Amniotic epithelial cell (primary cell): ENCODE data around the gene ATP4B.

Experiments used
- DNase-seq: peaks from one replicate; pipeline ENCODE4 v3.0.0-alpha.2; 2010; ENCODE audit warnings: low read depth

The ATP4B gene

DNA sequence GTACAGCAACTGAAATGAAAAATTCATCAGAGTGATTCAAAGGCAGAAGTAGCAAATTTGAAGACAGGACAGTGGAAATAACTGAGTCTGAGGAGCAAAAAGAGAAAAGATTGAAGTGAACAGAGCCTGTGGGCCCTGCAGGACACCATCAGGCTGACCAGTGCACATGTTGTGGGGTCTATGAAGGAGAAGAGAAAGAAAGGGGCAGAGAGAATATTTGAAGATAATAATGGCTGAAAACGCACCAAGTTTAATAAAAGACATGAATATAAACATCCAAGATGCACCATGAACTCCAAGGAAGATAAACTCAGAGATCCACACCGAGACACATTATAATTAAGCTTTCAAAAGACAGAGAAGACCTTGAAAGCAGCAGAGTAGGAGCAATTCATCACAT is 15.4 kb downstream of the ATP4B start:
- no peak for DNase-seq

DNA sequence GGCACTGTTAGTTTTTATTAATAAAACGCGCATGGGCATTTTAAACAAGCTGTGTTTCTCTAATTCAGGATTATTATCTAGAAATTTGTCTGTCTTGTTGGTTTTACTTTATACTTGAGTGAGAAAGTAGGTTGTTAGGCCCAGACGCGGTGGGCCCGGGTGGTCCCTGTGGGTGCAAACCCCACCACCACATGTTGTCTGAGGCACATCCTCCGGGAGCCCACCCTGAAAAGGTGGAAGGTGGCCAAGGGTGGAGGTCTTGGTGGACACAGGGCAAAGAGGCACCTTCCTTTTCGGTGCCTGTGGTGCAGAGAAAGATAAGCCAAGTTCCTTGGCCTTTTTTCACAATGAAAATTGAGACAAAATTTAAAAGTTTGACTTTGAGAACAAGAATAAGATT is 16.6 kb downstream of the ATP4B start:
- no peak for DNase-seq

DNA sequence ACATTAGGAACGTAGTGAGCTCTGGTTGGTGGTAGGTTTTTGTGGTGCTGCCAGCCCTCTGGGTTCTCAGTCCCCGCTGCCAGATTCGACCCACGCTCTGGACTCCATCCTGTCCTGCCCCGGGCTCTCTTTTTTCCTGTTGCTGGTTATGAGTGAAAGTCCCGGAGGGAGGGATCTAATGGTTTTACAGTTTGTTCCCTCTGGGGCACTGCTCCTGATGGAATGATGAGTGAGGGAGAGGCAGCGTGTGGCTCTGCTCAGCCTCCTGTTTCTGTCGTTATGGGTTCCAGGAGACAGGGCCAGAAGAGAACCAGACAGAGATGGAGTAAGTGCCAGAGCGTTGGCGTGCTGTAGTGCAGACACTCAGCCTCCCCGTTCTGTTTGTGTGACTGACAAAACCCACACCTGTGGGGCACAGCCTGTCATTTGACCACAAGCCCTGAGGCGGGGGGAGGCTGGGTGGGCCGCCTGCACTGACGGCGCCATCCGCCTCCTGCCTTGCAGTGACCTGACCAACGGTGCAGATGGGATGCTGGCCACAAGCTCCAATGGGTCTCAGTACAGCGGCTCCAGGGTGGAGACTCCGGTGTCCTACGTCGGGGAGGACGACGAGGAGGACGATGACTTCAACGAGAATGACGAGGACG is 18.3 kb downstream of the ATP4B start:
- DNase-seq: no peak

DNA sequence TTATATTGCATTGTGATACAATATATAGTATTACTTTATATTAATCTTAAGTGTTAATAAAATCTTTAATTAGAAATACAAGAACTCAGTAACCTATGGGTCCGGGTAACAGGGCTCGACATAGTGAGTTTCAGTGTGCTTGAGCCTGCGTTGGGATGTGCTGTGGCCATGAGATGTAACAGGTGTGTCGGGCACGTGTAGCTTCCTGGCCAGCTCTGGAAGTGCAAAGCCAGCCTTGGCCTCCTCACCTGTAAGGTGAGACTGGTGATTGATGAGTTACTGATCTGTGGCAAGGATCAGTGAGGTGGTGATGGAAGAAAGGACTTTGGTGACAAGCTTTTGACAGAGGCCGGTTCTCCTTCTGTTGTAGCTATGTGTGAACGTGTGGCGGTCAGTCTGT is 19.2 kb downstream of the ATP4B start:
- no peak for DNase-seq

DNA sequence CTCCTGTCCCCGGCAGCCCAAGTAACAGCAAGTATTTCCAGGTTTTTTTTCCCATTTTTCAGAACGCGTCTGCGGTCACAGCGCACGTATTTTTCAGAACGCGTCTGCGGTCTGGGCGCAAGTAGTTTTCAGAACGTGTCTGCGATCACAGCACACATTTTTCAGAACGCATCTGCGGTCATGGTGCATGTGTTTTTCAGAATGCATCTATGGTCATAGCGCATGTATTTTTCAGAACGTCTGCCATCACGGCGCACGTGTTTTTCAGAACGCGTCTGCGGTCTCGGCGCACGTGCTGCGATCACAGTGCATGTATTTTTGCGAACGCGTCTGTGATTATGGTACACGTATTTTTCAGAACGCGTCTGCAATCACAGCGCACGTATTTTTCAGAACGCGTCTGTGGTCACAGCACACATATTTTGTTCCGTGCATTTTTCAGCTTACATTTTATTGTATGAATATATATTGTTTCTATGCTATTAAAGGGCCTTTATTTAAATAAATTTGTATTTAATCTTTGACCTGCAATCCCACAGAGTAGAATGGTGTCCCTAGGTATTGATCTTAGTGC is 19.7 kb downstream of the ATP4B start:
- DNase-seq: no peak

DNA sequence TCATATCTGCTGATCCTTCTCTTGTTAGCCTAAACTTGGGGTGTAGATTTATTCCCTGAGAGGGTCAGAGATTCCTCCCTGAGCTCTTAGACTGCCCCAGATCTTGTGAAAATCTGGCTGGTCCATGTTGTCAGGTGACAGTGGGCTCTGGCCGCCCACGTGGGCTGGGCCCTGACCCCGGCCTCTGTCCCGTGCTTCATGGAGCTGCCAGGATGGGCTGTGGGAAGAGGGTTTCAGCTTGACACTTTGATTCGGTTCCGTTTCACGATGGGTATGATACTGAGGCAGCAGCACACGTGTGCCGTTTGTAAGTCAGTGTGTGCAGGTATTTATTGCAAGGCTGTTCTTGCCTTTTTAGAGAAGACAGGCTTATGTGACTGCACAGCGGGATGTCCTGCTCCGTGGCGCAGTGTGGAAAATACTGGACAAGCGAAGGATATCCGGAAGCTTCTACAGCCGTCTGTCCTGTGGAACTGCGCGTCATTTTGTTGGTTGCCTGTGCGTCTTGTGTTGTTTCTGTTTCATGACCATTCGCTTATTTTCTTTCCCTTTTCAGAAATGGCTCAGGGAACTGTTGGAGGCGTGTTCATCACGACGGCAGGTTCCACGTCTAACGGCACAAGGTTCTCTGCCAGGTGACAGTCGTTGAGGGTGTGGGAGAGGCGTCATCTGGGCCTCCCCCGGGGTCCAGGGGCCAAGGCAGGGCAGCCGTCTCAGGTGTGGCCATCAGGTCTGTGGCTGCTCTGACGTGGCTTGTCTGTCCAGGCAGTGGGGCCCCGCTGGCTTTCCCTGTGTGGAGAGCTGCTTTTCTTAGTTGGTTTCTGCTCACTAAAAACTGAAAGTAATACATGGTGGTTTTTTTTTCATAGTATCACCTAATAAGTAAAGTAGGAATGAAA is 20.5 kb downstream of the ATP4B start:
- no peak for DNase-seq

DNA sequence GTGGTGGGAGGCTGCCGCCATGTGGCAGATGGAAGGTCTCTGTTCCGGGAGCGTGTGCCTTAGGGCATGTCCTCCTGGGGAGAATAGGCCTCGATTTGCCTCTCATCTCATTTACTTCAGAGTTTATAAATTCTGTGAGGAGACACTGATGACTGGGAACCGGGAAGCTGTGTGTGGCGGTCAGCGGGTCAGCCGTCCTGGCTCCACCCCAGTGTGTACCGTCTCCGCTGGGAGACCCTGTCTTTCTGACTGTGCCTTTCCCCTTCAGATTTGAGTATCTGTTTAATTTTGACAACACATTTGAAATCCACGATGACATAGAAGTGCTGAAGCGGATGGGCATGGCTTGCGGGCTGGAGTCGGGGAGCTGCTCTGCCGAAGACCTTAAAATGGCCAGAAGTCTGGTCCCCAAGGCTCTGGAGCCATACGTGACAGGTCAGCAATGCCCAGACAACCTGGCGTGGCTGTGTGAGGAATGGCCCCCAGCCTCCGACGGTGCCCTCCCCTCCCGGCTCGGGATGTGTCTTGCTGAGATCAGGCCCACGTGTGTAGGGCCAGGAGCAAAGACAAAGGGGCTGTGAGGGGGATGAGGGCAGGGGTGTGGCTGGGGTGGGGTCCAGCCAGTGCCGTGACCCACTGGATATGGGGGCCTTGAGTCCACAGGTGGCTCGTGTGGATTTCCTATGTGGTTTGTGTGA is 21.6 kb downstream of the ATP4B start:
- no peak for DNase-seq

DNA sequence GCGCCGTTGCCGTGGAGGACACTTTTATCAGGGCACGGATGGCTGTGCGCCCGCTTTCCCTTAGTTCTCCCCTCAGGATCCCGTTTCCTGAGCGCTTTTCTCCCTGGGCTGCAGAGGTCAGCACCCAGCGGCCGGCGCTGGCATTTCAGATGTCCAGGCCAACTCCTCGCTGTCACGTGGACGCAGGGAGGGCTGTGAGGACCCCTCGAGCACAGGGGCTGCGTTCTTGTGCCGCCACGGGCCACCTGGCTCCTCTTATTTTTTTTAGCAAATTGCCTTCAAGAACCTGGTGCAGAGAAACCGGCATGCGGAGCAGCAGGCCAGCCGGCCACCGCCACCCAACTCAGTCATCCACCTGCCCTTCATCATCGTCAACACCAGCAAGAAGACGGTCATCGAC is 22.3 kb downstream of the ATP4B start:
- no peak for DNase-seq

DNA sequence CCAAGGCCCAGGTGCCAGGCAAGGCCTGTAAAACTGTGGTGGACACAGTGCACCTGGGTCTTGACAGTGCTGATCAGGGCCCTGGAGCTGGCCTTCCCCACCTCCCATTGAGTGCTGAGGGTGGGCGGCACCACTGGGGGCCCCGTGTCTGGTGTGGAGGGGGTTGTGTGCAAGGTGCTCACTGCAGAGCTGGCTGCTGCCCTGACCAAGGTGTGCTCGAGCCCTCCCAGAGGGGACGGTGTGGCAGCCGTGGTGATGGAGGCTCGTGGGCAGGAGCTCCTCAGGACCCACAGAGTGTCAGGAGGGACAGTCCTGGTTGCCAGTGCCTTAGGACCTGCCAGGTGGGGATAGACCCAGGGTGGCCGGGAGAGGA is 23.0 kb downstream of the ATP4B start:
- no peak for DNase-seq

DNA sequence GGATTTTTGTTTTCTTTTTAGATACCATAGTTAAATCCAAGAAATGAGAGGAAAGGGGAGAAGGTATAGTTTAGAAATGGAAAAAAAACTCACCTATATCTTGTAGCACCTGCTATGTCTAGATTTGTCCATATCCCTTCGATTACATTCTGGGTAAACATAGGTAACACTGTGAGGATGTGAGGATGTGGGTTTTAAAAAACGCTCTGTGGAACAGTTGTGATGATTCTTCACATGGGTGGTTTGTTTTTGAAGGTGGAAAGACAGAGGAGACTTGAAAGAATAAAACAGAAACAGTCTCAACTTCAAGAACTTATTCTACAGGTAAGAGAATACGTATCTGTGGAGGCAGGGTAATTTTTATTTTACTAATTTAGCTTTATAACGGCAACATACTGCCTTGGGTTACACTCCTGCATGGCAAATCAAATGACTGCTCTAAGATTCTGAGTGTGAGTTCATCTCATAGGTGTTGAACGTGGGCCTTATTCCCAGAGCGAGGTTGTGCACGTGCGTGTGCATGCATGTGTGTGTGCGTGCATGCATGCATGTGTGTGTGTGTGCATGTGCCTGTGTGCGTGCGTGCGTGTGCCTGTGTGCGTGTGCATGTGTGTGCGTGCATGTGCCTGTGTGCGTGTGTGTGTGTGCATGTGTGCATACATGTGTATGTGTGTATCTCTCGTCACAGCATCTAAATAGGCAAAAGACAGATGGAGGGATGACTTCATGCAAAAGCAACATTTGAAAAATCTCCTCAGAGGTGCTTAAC is 23.5 kb downstream of the ATP4B start:
- no peak for DNase-seq

DNA sequence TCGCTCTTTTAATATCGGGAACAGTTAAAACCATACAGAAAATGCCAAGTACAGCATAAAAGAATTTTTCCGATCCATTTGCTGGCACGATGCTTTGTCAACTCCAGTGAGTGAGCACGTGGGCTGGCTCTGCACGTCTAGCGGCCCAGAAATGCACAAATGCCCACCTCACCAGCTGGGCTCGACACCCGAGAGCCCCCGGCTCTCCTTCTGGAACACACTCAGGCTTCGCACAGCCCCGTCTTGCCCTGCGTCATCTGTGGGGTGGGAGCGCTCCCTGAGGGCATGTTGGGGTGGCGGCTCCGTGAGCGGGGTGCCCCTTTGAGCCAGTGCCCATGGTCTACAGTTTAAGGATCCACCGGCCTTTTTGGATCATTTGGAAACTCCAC is 24.5 kb downstream of the ATP4B start:
- DNase-seq: no peak

DNA sequence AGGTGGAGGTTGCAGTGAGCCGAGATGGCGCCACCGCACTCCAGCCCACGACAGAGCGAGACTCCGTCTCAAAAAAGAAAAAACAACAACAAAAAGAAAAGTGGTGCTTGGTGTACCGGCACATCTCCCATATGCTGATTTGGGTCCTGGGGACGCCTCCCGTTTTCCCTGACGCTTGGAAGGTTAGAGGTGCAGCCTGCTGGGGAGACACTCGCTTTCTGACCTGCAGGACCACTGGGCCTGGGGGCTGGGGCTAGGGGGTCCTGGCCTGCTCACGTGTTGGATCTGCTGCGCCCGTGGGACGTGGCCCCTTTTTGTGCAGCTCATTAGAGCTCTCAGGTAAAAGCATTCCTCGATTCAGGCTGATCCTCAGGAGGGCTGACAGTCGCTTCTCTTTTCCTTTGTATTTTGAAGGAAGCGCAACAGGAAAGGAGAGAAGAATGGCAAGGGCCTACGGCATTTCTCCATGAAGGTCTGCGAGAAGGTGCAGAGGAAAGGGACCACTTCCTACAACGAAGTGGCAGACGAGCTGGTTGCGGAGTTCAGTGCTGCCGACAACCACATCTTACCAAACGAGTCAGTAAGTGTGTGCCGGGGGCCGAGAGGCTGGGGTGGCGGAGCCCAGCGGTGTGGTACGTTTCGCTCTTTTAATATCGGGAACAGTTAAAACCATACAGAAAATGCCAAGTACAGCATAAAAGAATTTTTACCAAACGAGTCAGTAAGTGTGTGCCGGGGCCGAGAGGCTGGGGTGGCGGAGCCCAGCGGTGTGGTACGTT is 25.1 kb downstream of the ATP4B start:
- DNase-seq: no peak

DNA sequence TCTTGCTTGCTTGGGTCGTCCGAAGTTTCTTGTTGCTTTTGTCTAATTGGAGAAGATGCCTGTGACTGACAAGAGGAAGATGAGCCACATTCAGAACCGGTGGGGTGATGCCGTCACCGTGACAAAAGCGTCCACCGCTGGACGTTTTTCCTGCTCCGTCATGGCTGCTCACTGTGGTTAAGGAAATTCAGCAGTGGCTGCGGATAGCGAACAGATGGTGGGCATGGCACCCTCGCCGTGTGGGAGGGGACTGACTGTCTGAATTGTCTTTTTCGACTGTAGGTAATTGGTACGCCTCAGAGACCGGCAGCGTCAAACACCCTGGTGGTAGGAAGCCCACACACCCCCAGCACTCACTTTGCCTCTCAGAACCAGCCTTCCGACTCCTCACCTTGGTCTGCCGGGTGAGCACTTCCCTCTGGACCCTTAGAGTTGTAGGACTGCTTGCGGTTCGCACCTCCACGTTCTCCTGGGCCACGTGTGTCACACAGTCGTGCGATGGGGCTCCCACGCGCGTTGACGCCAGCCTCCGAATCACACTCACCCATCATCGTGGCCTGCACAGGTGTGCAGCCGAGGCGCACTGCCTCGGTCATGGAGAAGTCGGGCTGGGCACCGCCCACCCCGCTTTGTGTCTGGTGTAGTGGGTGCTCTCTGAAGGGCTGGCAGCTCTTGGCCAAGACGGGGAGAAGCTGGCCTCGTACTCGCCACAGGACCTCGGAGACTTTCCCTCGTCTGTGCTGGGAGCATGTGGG is 26.5 kb downstream of the ATP4B start:
- no peak for DNase-seq

DNA sequence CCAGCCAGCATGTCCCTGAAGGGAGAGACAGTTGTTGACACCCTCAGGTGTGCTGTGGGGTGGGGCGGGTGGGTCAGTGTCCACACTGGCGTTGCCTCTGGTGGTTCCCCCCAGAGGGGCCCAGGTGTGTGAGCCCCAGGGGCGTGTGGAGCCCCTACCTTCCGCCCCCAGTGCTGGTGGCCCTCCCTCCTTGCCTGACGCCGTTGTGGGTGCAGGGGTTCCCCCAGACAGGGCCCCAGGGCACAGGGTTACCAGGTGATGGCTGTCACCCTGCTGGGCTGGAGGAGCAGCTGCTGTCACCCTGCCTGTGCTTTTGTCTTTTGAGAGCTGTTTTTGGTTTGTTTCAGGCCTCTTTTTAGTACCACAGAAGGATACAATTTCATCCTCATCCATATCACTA is 27.2 kb downstream of the ATP4B start:
- DNase-seq: no peak

DNA sequence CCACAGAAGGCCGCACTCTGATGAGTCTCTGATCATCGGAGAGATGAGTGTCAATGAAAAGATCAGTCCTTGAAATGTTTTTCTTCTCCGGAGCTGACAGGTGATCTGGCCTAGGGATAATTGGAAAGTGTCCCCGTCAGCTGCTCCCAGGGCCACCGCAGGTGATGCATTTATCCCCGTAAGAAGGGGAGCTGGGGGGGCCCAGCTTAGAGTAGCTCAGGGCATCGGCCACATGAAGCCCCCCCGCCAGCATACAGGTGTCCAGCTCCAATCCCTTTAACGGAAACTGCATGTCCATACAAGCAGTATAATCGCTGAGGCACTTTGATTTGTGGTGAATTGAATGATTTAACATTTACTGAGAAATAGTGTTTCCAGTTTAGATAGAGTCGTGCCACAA is 27.7 kb downstream of the ATP4B start:
- DNase-seq: no peak

DNA sequence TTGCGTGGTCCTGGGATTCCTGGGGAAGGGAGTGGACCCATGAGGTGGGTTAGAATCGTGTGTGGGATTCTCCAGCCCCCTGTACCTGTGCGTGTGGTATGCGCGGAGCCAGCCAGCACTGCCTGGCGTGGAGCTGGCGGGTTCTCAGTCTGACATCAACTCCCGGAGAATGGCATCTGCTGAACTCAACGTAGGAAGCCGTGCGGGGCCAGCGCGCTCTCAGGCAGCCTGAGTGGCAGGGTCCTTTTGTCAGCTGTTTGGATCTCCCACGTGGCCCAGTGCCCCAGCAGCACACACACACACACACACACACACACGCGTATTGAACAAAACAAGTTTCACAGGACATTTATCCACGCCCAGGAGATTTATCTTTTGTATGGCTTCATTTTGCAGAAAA is 28.1 kb downstream of the ATP4B start:
- no peak for DNase-seq

DNA sequence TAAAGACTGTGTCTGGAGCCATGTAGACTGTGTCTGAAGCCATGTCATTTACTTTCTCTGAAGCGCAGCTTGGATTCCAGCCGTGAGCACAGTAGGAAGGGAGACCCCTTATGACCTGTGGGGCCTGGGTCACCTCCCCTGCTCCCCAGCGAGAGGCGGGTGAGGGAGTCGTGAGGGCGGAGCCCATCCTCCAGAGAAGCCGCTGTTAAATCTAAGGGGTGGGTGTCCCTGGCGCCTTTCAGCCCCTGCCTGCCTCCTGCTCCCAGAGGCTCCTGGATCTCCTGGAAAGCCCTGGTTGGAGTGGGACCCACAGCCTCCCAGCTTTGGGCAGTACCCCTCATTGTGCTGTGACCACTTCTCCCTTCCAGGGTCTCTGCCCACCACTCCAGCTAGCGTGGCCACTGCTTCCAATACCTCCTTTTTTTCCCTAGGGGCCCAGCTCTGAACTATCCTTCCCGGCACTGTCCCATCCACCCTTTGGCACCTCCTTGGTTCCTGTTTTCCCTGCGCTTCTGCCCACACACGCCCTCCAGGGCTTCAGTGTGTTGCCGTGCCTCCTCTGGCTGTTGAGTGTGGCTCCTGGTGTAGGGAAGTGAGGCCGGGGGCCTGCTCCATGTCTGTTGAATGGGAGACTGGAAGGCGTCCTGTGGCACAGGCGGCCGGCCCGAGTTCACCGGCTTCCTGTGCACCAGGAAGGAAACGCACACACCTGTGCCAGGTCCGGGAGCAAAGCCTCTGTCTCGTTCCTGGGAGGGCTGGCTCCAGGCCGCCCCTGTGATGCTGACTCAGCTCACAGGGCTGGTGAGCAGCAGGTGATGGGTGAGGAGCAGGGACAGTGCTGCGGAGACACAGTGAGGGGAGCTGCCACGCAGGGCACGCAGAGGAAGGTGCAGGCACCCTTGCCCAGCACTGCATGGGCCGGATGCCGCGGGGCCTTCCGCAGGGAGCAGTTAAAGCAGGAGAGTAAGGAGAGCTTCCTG is 29.4 kb downstream of the ATP4B start:
- no peak for DNase-seq

DNA sequence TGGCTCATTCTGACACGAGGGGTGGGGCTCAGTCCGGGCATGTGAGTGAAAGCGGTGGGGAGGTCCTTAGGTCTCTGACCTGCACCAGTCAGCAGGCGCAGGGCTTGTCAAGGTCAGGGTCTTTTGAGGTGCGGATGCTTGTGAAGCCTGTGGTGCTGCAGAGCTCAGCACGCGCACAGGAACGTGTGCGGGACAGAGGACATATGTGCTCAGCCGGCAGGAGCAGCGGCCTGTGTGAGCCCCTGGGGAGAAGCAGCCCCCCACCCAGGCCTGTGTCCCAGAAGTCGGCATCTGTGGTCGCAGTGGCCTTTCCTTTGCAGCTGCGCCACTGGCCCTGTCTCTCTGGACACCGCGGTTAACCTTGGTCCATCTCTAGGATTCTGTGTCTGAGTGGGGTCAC is 30.9 kb downstream of the ATP4B start:
- DNase-seq: no peak
